Gastrocnemius medialis (tissue), 4 donors: Measurements from ENCODE around the gene QPRT.
"Not testable (repeated sequence)": the region's sequence is repeated elsewhere in the genome, so short reads cannot be mapped to it uniquely, and the experiment has no call there.

Experiments
- CTCF ChIP-seq, 5 experiments: fragments of 450-650 bp in 3 of 5; fragments of 200-600 bp in 2 of 5; sonication (generic) in 2 of 5; IDR thresholded peaks in 4 of 5; conservative IDR thresholded peaks in 1 of 5; 1 replicate in 4 of 5; 2 replicates in 1 of 5; pipeline ENCODE4 v1.5.1; 2016 to 2019; ENCODE audit warnings: antibody characterized with exemption in 5 of 5, mild to moderate bottlenecking in 3 of 5, moderate library complexity in 3 of 5
- POLR2A ChIP-seq, 2 donors: fragments of 450-650 bp; IDR thresholded peaks; one replicate each; pipeline ENCODE4 v1.6.1; 2017; ENCODE audit warnings: antibody characterized with exemption in 2 of 2, mild to moderate bottlenecking in 2 of 2, moderate library complexity in 2 of 2

- not testable (repeated sequence) for TF ChIP-seq POLR2A (IDR thresholded peaks at IDR 0.05); CTCF (IDR thresholded peaks at IDR 0.05 in 4 of 5, conservative IDR thresholded peaks at IDR 0.05 in 1 of 5)
Observed at GRCh38 chr16:29635902-29636301, 43.1 kb upstream of the QPRT start.
